Measurements from ENCODE around the gene SLIT2.

DNA sequence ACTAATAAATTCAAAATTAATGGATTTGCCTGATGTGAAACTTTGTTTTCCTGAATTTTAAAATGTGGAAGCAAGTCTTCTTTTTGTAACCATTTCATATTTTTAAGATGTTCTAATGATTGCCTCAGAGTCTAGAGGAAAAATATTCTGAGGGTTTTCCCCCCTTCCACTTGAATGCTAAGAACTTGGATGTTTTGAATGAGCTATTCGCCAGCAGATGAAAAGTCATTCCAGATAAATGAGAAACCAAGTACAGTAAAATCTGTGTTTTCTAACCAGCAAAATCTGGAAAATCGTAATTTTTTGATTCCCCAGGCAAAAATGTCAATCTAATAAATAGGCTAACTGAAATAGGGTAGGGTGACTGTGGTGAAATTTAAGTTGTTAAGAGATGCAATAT lies 45.6 kb downstream of the SLIT2 start:
- TF ChIP-seq, protein P1, sequence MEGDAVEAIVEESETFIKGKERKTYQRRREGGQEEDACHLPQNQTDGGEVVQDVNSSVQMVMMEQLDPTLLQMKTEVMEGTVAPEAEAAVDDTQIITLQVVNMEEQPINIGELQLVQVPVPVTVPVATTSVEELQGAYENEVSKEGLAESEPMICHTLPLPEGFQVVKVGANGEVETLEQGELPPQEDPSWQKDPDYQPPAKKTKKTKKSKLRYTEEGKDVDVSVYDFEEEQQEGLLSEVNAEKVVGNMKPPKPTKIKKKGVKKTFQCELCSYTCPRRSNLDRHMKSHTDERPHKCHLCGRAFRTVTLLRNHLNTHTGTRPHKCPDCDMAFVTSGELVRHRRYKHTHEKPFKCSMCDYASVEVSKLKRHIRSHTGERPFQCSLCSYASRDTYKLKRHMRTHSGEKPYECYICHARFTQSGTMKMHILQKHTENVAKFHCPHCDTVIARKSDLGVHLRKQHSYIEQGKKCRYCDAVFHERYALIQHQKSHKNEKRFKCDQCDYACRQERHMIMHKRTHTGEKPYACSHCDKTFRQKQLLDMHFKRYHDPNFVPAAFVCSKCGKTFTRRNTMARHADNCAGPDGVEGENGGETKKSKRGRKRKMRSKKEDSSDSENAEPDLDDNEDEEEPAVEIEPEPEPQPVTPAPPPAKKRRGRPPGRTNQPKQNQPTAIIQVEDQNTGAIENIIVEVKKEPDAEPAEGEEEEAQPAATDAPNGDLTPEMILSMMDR (IDR thresholded peaks at IDR 0.05), result no peak
- TF ChIP-seq POLR2A (IDR thresholded peaks at IDR 0.05), result no peak
